GM18861 (cell line): ENCODE measurements around the gene SMPD2.

Source experiments
- ATAC-seq: cut with Tn5 transposase; IDR thresholded peaks from one replicate; pipeline ENCODE4 v1.9.1; 2021; ENCODE audit not compliant: unreplicated experiment

SMPD2 gene

GRCh38 chr6:109446072-109446471 is 5.5 kb downstream of the SMPD2 start:
- ATAC-seq = no peak

GRCh38 chr6:109446541-109446940 is 6.0 kb downstream of the SMPD2 start:
- no peak for ATAC-seq

GRCh38 chr6:109447087-109447486 is 6.6 kb downstream of the SMPD2 start:
- no peak for ATAC-seq

- ATAC-seq = no peak
Observed at GRCh38 chr6:109447878-109448555, 7.5 kb downstream of the SMPD2 start.

- no peak for ATAC-seq
Observed at GRCh38 chr6:109448615-109449014, 8.1 kb downstream of the SMPD2 start.

- no peak for ATAC-seq
Observed at GRCh38 chr6:109449064-109449794, 8.7 kb downstream of the SMPD2 start.

GRCh38 chr6:109449795-109450673 is 9.5 kb downstream of the SMPD2 start:
- ATAC-seq = no peak

- ATAC-seq = no peak
Observed at GRCh38 chr6:109450801-109451200, 10.3 kb downstream of the SMPD2 start.

- ATAC-seq = no peak
Observed at GRCh38 chr6:109451376-109451775, 10.9 kb downstream of the SMPD2 start.

GRCh38 chr6:109452181-109452580 is 11.7 kb downstream of the SMPD2 start:
- ATAC-seq = no peak

GRCh38 chr6:109453156-109453555 is 12.6 kb downstream of the SMPD2 start:
- ATAC-seq = no peak

GRCh38 chr6:109453594-109454495 is 13.3 kb downstream of the SMPD2 start:
- no peak for ATAC-seq

- ATAC-seq = peak; percentile 25
Observed at GRCh38 chr6:109454496-109455436, 14.2 kb downstream of the SMPD2 start.

- peak; percentile 54 for ATAC-seq
Observed at GRCh38 chr6:109455437-109456110, 15.1 kb downstream of the SMPD2 start, which contains the start of gene MICAL1. Gene MICAL1 (minus strand): TSS chr6:109455772. CDS start chr6:109454196, 1,576 bp downstream.

GRCh38 chr6:109456111-109456583 is 15.6 kb downstream of the SMPD2 start:
- ATAC-seq = no peak

- ATAC-seq = no peak
Observed at GRCh38 chr6:109456710-109457561, 16.4 kb downstream of the SMPD2 start.

GRCh38 chr6:109457562-109457996 is 17.1 kb downstream of the SMPD2 start:
- ATAC-seq = no peak
